Hepatocyte (in vitro differentiated cells): ENCODE measurements around the gene ZNF219.

Experiments used
- EZH2 ChIP-seq: fragments of 200-600 bp; sonication (generic); IDR thresholded peaks from 2 replicates; pipeline ENCODE4 v1.6.1; 2016; ENCODE audit warnings: antibody characterized with exemption, mild to moderate bottlenecking, borderline replicate concordance
- TF ChIP-seq, protein P1 (sequence below): fragments of 200-600 bp; sonication (generic); IDR thresholded peaks from 2 replicates; pipeline ENCODE4 v1.5.1; 2016; ENCODE audit warnings: antibody characterized with exemption, mild to moderate bottlenecking; ENCODE audit not compliant: poor library complexity

DNA sequence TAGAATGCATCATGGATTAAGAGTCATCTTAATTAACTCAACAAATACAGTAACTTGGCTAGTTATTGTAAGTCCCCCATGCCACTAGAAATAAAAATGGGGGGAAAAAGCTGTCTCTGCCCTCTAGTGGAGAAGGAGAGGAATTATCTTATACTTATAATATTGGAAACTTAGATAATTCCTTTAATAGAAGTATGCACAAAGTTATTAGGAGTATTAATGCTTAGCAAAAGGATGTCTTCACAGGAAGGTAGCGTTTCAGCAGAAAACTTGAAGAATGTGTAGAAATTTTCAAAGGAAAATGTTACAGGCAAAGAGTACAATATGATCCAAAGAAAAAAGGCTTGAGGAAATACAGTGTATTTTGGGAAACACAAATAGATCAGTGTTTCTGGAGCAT is 37.6 kb upstream of the ZNF219 start:
- TF ChIP-seq EZH2: no peak
- TF ChIP-seq, protein P1, sequence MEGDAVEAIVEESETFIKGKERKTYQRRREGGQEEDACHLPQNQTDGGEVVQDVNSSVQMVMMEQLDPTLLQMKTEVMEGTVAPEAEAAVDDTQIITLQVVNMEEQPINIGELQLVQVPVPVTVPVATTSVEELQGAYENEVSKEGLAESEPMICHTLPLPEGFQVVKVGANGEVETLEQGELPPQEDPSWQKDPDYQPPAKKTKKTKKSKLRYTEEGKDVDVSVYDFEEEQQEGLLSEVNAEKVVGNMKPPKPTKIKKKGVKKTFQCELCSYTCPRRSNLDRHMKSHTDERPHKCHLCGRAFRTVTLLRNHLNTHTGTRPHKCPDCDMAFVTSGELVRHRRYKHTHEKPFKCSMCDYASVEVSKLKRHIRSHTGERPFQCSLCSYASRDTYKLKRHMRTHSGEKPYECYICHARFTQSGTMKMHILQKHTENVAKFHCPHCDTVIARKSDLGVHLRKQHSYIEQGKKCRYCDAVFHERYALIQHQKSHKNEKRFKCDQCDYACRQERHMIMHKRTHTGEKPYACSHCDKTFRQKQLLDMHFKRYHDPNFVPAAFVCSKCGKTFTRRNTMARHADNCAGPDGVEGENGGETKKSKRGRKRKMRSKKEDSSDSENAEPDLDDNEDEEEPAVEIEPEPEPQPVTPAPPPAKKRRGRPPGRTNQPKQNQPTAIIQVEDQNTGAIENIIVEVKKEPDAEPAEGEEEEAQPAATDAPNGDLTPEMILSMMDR: peak; percentile 58
